Keratinocyte (primary cell): ENCODE results near the gene CRIM1. TPM values are rescaled to one million over a fixed set of nuclear protein-coding genes. Genes with fewer than 3 reads are reported as not detected.

Experiments
- DNase-seq: peaks from one replicate; pipeline ENCODE4 v3.0.0-alpha.2; 2011; ENCODE audit warnings: low read depth, missing footprints, low spot score
- FAIRE-seq: peaks from 2 replicates; lab custom pipeline; 2011; peaks lifted over from hg19 to GRCh38; lab: Jason Lieb, UNC
- H2AFZ ChIP-seq: 2 replicates; pipeline ENCODE4 v1.6.0; 2012; ENCODE audit warnings: low read length, control low read depth, inconsistent platforms; ENCODE audit not compliant: control insufficient read depth
- H3K27ac ChIP-seq: 2 replicates; pipeline ENCODE4 v1.5.1; 2011; ENCODE audit warnings: low read length; ENCODE audit not compliant: control insufficient read depth, insufficient read depth
- H3K27me3 ChIP-seq: 3 replicates; pipeline ENCODE4 v1.6.0; 2011; ENCODE audit warnings: low read length; ENCODE audit not compliant: control insufficient read depth, insufficient read depth; ENCODE audit errors: extremely low read depth
- H3K36me3 ChIP-seq, 2 experiments: 2 replicates in 1 of 2; 3 replicates in 1 of 2; pipeline ENCODE4 v1.5.1; 2011; ENCODE audit warnings: low read length in 2 of 2, mild to moderate bottlenecking in 1 of 2; ENCODE audit not compliant: control insufficient read depth in 2 of 2, insufficient read depth in 2 of 2; ENCODE audit errors: extremely low read depth in 1 of 2
- H3K4me1 ChIP-seq: 3 replicates; pipeline ENCODE4 v1.5.1; 2011; ENCODE audit warnings: low read length; ENCODE audit not compliant: control insufficient read depth, insufficient read depth; ENCODE audit errors: extremely low read depth
- H3K4me2 ChIP-seq: 3 replicates; pipeline ENCODE4 v1.6.0; 2011; ENCODE audit warnings: low read depth, low read length; ENCODE audit not compliant: control insufficient read depth, insufficient read depth; ENCODE audit errors: extremely low read depth
- H3K4me3 ChIP-seq, 3 experiments: fragments of 200-600 bp in 1 of 3; sonication (generic) in 1 of 3; 2 replicates in 2 of 3; 3 replicates in 1 of 3; pipeline ENCODE4 v1.5.1; 2011 to 2016; ENCODE audit warnings: low read length in 3 of 3, mild to moderate bottlenecking in 3 of 3, control low read depth in 2 of 3, inconsistent platforms in 1 of 3, low read depth in 1 of 3, mixed read lengths in 1 of 3, mixed run types in 1 of 3, moderate library complexity in 1 of 3; ENCODE audit not compliant: control insufficient read depth in 2 of 3, insufficient read depth in 2 of 3; ENCODE audit errors: extremely low read depth in 1 of 3
- H3K79me2 ChIP-seq: 2 replicates; pipeline ENCODE4 v1.6.0; 2012; ENCODE audit warnings: low read length; ENCODE audit not compliant: control insufficient read depth, insufficient read depth
- H3K9ac ChIP-seq: 3 replicates; pipeline ENCODE4 v1.6.0; 2011; ENCODE audit warnings: low read length; ENCODE audit not compliant: control insufficient read depth, insufficient read depth; ENCODE audit errors: extremely low read depth
- H3K9me1 ChIP-seq: 3 replicates; pipeline ENCODE4 v1.6.0; 2011; ENCODE audit warnings: low read length; ENCODE audit not compliant: control insufficient read depth, insufficient read depth; ENCODE audit errors: extremely low read depth
- H3K9me3 ChIP-seq: 2 replicates; pipeline ENCODE4 v1.5.1; 2012; ENCODE audit warnings: low read depth, low read length; ENCODE audit not compliant: control insufficient read depth
- H4K20me1 ChIP-seq: 3 replicates; pipeline ENCODE4 v1.6.0; 2011; ENCODE audit warnings: low read length; ENCODE audit not compliant: control insufficient read depth, insufficient read depth; ENCODE audit errors: extremely low read depth
- CTCF ChIP-seq, 3 experiments: IDR thresholded peaks in 1 of 3; conservative IDR thresholded peaks in 1 of 3; optimal IDR thresholded peaks in 1 of 3; 2 replicates in 2 of 3; 3 replicates in 1 of 3; pipeline versions ENCODE3 to v1.5.1; 2011; ENCODE audit warnings: low read length in 3 of 3, mild to moderate bottlenecking in 3 of 3, moderate library complexity in 2 of 3, control low read depth in 1 of 3, inconsistent platforms in 1 of 3; ENCODE audit not compliant: insufficient read depth in 2 of 3; ENCODE audit errors: extremely low read depth in 1 of 3
- EZH2 ChIP-seq: IDR thresholded peaks from one replicate; pipeline ENCODE4 v1.6.1; 2012; ENCODE audit warnings: inconsistent platforms, mild to moderate bottlenecking, low read length, moderate library complexity
- dilution Hi-C: fragments of 300-500 bp; cut with MboI; formaldehyde crosslinking; loops from one replicate; pipeline ENCODE4 v1.7.0; 2020; ENCODE audit warnings: low sequenced_read_pairs; ENCODE audit not compliant: extremely low pct_ligation_motif_present
- polyA plus RNA-seq, 5 experiments: library from polyadenylated mRNA; depleted of rRNA in 3 of 5; stranded (reverse) in 3 of 5; stranded (forward) in 1 of 5; unstranded in 1 of 5; fragments of >200 nt; gene quantifications; 1 replicate in 1 of 5; 2 replicates in 3 of 5; 3 replicates in 1 of 5; pipeline versions ENCODE4 v1.2.1 to v1.2.3, GENCODE V29; 2011 to 2012; ENCODE audit warnings: missing spikeins in 2 of 5, low read depth in 1 of 5, low replicate concordance in 1 of 5

Gene CRIM1
- polyA plus RNA-seq, 1 donor (not counting 4 experiments of a cell fraction or from before 2014, with no cell fraction given): 98.3 TPM

- no peaks in the 10 kb centered on the region for H3K27me3 ChIP-seq
- DNase-seq (no peak), FAIRE-seq (no peak)
- no peaks in the 10 kb centered on the region for H3K9me1 ChIP-seq
- peak overlapping the region; percentile 67 for H3K4me2 ChIP-seq
- dilution Hi-C loops: no loop called here
- no peak overlapping the region for H2AFZ ChIP-seq
- peak overlapping the region; percentile 20 for H3K27ac ChIP-seq
- H3K36me3 ChIP-seq: peaks cover 0 to 2% of the 10 kb centered on the region in 2 experiments
- no peak overlapping the region for H3K9ac ChIP-seq
- no peaks in the 10 kb centered on the region for H4K20me1 ChIP-seq
- peaks cover 87% of the 10 kb centered on the region for H3K79me2 ChIP-seq
- no peak for TF ChIP-seq CTCF (optimal IDR thresholded peaks at IDR 0.05 in 1 of 3, IDR thresholded peaks at IDR 0.05 in 1 of 3, conservative IDR thresholded peaks at IDR 0.05 in 1 of 3; ENCODE audit: extremely low read depth in 1 of 3, insufficient read depth in 2 of 3, low read length in 3 of 3)
- TF ChIP-seq EZH2: no peak
- peak overlapping the region in 1 of 3 experiments; percentile 19 for H3K4me3 ChIP-seq
- peaks cover 97% of the 10 kb centered on the region for H3K4me1 ChIP-seq
- H3K9me3 ChIP-seq: no peaks in the 10 kb centered on the region
Observed at GRCh38 chr2:36370281-36370680, 14.7 kb downstream of the CRIM1 start.

GRCh38 chr2:36371070-36371874 lies 15.7 kb downstream of the CRIM1 start:
- H3K4me2 ChIP-seq: peak overlapping the region; percentile 67
- H3K27me3 ChIP-seq: no peaks in the 10 kb centered on the region
- H3K4me1 ChIP-seq: peaks cover 96% of the 10 kb centered on the region
- peaks cover 87% of the 10 kb centered on the region for H3K79me2 ChIP-seq
- H3K4me3 ChIP-seq: peak overlapping the region in 2 of 3 experiments; percentile 34 to 43
- H3K27ac ChIP-seq: peak overlapping the region; percentile 48
- H4K20me1 ChIP-seq: no peaks in the 10 kb centered on the region
- H3K9me3 ChIP-seq: no peaks in the 10 kb centered on the region
- H2AFZ ChIP-seq: no peak overlapping the region
- dilution Hi-C loops: no loop called here
- no peaks in the 10 kb centered on the region for H3K9me1 ChIP-seq
- no peak for DNase-seq
- TF ChIP-seq CTCF (optimal IDR thresholded peaks at IDR 0.05 in 1 of 3, IDR thresholded peaks at IDR 0.05 in 1 of 3, conservative IDR thresholded peaks at IDR 0.05 in 1 of 3; ENCODE audit: extremely low read depth in 1 of 3, insufficient read depth in 2 of 3, low read length in 3 of 3) (no peak), EZH2 (no peak)
- FAIRE-seq: peak; percentile 56
- H3K36me3 ChIP-seq: peaks cover 0 to 2% of the 10 kb centered on the region in 2 experiments
- H3K9ac ChIP-seq: peak overlapping the region; percentile 3
